Keratinocyte (primary cell): ENCODE data around the gene NSMCE1. TPM values are rescaled to one million over a fixed set of nuclear protein-coding genes. Genes with fewer than 3 reads are reported as not detected.

ENCODE experiments used
- DNase-seq: peaks from one replicate; pipeline ENCODE4 v3.0.0-alpha.2; 2011; ENCODE audit warnings: low read depth, missing footprints, low spot score
- FAIRE-seq: peaks from 2 replicates; lab custom pipeline; 2011; peaks lifted over from hg19 to GRCh38; lab: Jason Lieb, UNC
- H2AFZ ChIP-seq: 2 replicates; pipeline ENCODE4 v1.6.0; 2012; ENCODE audit warnings: low read length, control low read depth, inconsistent platforms; ENCODE audit not compliant: control insufficient read depth
- H3K27ac ChIP-seq: 2 replicates; pipeline ENCODE4 v1.5.1; 2011; ENCODE audit warnings: low read length; ENCODE audit not compliant: control insufficient read depth, insufficient read depth
- H3K27me3 ChIP-seq: 3 replicates; pipeline ENCODE4 v1.6.0; 2011; ENCODE audit warnings: low read length; ENCODE audit not compliant: control insufficient read depth, insufficient read depth; ENCODE audit errors: extremely low read depth
- H3K36me3 ChIP-seq, 2 experiments: 2 replicates in 1 of 2; 3 replicates in 1 of 2; pipeline ENCODE4 v1.5.1; 2011; ENCODE audit warnings: low read length in 2 of 2, mild to moderate bottlenecking in 1 of 2; ENCODE audit not compliant: control insufficient read depth in 2 of 2, insufficient read depth in 2 of 2; ENCODE audit errors: extremely low read depth in 1 of 2
- H3K4me1 ChIP-seq: 3 replicates; pipeline ENCODE4 v1.5.1; 2011; ENCODE audit warnings: low read length; ENCODE audit not compliant: control insufficient read depth, insufficient read depth; ENCODE audit errors: extremely low read depth
- H3K4me2 ChIP-seq: 3 replicates; pipeline ENCODE4 v1.6.0; 2011; ENCODE audit warnings: low read depth, low read length; ENCODE audit not compliant: control insufficient read depth, insufficient read depth; ENCODE audit errors: extremely low read depth
- H3K4me3 ChIP-seq, 3 experiments: fragments of 200-600 bp in 1 of 3; sonication (generic) in 1 of 3; 2 replicates in 2 of 3; 3 replicates in 1 of 3; pipeline ENCODE4 v1.5.1; 2011 to 2016; ENCODE audit warnings: low read length in 3 of 3, mild to moderate bottlenecking in 3 of 3, control low read depth in 2 of 3, inconsistent platforms in 1 of 3, low read depth in 1 of 3, mixed read lengths in 1 of 3, mixed run types in 1 of 3, moderate library complexity in 1 of 3; ENCODE audit not compliant: control insufficient read depth in 2 of 3, insufficient read depth in 2 of 3; ENCODE audit errors: extremely low read depth in 1 of 3
- H3K79me2 ChIP-seq: 2 replicates; pipeline ENCODE4 v1.6.0; 2012; ENCODE audit warnings: low read length; ENCODE audit not compliant: control insufficient read depth, insufficient read depth
- H3K9ac ChIP-seq: 3 replicates; pipeline ENCODE4 v1.6.0; 2011; ENCODE audit warnings: low read length; ENCODE audit not compliant: control insufficient read depth, insufficient read depth; ENCODE audit errors: extremely low read depth
- H3K9me1 ChIP-seq: 3 replicates; pipeline ENCODE4 v1.6.0; 2011; ENCODE audit warnings: low read length; ENCODE audit not compliant: control insufficient read depth, insufficient read depth; ENCODE audit errors: extremely low read depth
- H3K9me3 ChIP-seq: 2 replicates; pipeline ENCODE4 v1.5.1; 2012; ENCODE audit warnings: low read depth, low read length; ENCODE audit not compliant: control insufficient read depth
- H4K20me1 ChIP-seq: 3 replicates; pipeline ENCODE4 v1.6.0; 2011; ENCODE audit warnings: low read length; ENCODE audit not compliant: control insufficient read depth, insufficient read depth; ENCODE audit errors: extremely low read depth
- EZH2 ChIP-seq: IDR thresholded peaks from one replicate; pipeline ENCODE4 v1.6.1; 2012; ENCODE audit warnings: inconsistent platforms, mild to moderate bottlenecking, low read length, moderate library complexity
- dilution Hi-C: fragments of 300-500 bp; cut with MboI; formaldehyde crosslinking; loops from one replicate; pipeline ENCODE4 v1.7.0; 2020; ENCODE audit warnings: low sequenced_read_pairs; ENCODE audit not compliant: extremely low pct_ligation_motif_present
- polyA plus RNA-seq, 5 experiments: library from polyadenylated mRNA; depleted of rRNA in 3 of 5; stranded (reverse) in 3 of 5; stranded (forward) in 1 of 5; unstranded in 1 of 5; fragments of >200 nt; gene quantifications; 1 replicate in 1 of 5; 2 replicates in 3 of 5; 3 replicates in 1 of 5; pipeline versions ENCODE4 v1.2.1 to v1.2.3, GENCODE V29; 2011 to 2012; ENCODE audit warnings: missing spikeins in 2 of 5, low read depth in 1 of 5, low replicate concordance in 1 of 5
- TF ChIP-seq, protein P1 (sequence below), 3 experiments: IDR thresholded peaks in 1 of 3; conservative IDR thresholded peaks in 1 of 3; optimal IDR thresholded peaks in 1 of 3; 2 replicates in 2 of 3; 3 replicates in 1 of 3; pipeline versions ENCODE3 to v1.5.1; 2011; ENCODE audit warnings: low read length in 3 of 3, mild to moderate bottlenecking in 3 of 3, moderate library complexity in 2 of 3, control low read depth in 1 of 3, inconsistent platforms in 1 of 3; ENCODE audit not compliant: insufficient read depth in 2 of 3; ENCODE audit errors: extremely low read depth in 1 of 3

NSMCE1 gene
- polyA plus RNA-seq, 1 donor (not counting 4 experiments of a cell fraction or from before 2014, with no cell fraction given) = 55.9 TPM

DNA sequence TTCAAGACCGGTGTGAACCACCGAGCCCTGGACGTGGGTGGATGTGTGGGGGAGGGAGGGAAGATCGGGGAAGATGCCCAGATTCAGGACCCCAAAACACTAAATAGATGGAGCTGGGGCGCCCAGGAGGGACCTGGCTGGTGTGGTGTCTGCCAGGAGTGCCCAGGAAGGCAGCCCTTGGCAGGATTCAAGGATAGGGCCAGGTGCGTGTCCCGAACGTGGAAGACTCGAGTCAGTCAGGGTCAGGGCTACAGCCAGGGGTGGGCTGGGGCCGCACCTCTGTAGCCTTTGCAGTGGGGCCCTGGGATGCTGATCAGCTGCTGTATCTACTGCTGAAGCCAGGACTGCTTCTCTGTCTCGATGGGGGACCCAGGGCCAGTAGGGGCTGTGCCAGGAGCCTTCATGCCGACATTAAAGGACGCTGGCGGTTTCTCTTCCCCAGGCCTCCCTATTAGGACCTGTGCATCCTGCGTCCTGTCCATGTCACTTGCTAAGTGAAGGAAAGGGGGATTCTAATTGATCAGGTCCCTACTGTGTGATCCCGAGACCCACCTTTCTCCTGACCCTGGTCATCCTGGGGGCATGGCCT is 52.2 kb downstream of the NSMCE1 start:
- TF ChIP-seq, protein P1, sequence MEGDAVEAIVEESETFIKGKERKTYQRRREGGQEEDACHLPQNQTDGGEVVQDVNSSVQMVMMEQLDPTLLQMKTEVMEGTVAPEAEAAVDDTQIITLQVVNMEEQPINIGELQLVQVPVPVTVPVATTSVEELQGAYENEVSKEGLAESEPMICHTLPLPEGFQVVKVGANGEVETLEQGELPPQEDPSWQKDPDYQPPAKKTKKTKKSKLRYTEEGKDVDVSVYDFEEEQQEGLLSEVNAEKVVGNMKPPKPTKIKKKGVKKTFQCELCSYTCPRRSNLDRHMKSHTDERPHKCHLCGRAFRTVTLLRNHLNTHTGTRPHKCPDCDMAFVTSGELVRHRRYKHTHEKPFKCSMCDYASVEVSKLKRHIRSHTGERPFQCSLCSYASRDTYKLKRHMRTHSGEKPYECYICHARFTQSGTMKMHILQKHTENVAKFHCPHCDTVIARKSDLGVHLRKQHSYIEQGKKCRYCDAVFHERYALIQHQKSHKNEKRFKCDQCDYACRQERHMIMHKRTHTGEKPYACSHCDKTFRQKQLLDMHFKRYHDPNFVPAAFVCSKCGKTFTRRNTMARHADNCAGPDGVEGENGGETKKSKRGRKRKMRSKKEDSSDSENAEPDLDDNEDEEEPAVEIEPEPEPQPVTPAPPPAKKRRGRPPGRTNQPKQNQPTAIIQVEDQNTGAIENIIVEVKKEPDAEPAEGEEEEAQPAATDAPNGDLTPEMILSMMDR (optimal IDR thresholded peaks at IDR 0.05 in 1 of 3, IDR thresholded peaks at IDR 0.05 in 1 of 3, conservative IDR thresholded peaks at IDR 0.05 in 1 of 3; ENCODE audit: extremely low read depth in 1 of 3, insufficient read depth in 2 of 3, low read length in 3 of 3) = no peak
- no peak for TF ChIP-seq EZH2
- FAIRE-seq (no peak), DNase-seq (no peak)
- Histone ChIP-seq H3K36me3 (no peaks in the 10 kb centered on the region), H4K20me1 (no peaks in the 10 kb centered on the region), H3K79me2 (no peaks in the 10 kb centered on the region), H3K9ac (no peak overlapping the region), H3K9me1 (no peaks in the 10 kb centered on the region), H2AFZ (no peak overlapping the region), H3K9me3 (no peaks in the 10 kb centered on the region), H3K27me3 (no peaks in the 10 kb centered on the region), H3K27ac (no peak overlapping the region), H3K4me2 (no peak overlapping the region), H3K4me1 (no peaks in the 10 kb centered on the region), H3K4me3 (no peak overlapping the region)
- dilution Hi-C loops = no loop called here

DNA sequence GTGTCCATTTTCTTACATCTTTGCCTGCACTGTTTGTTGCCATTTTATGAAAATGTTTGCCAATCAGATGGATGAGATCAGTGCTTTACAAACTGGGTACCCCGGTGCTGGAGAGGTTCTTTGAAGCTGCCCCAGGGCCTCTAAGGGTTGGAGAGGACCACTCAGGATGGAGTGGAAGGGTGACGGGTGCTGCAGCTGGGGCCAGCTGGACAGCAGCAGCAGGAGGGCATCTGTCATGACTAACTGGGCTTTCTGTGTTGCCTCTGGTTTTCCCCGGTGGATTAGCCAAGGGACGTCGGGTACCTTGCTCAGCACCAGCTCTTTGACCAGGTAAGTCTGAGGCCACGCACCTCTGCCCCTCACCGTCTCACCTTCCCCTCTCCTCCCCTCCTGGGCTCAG is 52.9 kb downstream of the NSMCE1 start:
- H3K27ac ChIP-seq = no peak overlapping the region
- no peaks in the 10 kb centered on the region for H3K36me3 ChIP-seq
- no peaks in the 10 kb centered on the region for H3K27me3 ChIP-seq
- H4K20me1 ChIP-seq = no peaks in the 10 kb centered on the region
- H3K9me3 ChIP-seq = no peaks in the 10 kb centered on the region
- dilution Hi-C loops = no loop called here
- H2AFZ ChIP-seq = no peak overlapping the region
- H3K4me3 ChIP-seq = no peak overlapping the region
- DNase-seq = no peak
- no peak overlapping the region for H3K9ac ChIP-seq
- no peaks in the 10 kb centered on the region for H3K4me1 ChIP-seq
- H3K9me1 ChIP-seq = no peaks in the 10 kb centered on the region
- TF ChIP-seq, protein P1 (optimal IDR thresholded peaks at IDR 0.05 in 1 of 3, IDR thresholded peaks at IDR 0.05 in 1 of 3, conservative IDR thresholded peaks at IDR 0.05 in 1 of 3; ENCODE audit: extremely low read depth in 1 of 3, insufficient read depth in 2 of 3, low read length in 3 of 3) = no peak
- no peak for TF ChIP-seq EZH2
- no peaks in the 10 kb centered on the region for H3K79me2 ChIP-seq
- no peak overlapping the region for H3K4me2 ChIP-seq
- no peak for FAIRE-seq
